WTC11 (cell line): ENCODE measurements around the gene C6orf52. TPM values are rescaled to one million over a fixed set of nuclear protein-coding genes. Genes with fewer than 3 reads are reported as not detected.

Experiments used
- CBFB ChIP-seq: sonication (generic); formaldehyde crosslinking; IDR thresholded peaks from 2 replicates; pipeline ENCODE4 v1.8.1; 2022; ENCODE audit warnings: mild to moderate bottlenecking, low read depth, missing genetic modification reagents
- EMX1 ChIP-seq: fragments of 250-450 bp; sonication (Bioruptor Pico); IDR thresholded peaks from 2 replicates; pipeline ENCODE4 v1.8.0; 2021; ENCODE audit warnings: mild to moderate bottlenecking
- ETV6 ChIP-seq: sonication (generic); formaldehyde crosslinking; IDR thresholded peaks from 2 replicates; pipeline ENCODE4 v1.8.1; 2022; ENCODE audit warnings: mild to moderate bottlenecking, missing genetic modification reagents
- GABPB1 ChIP-seq: sonication (generic); formaldehyde crosslinking; IDR thresholded peaks from 2 replicates; pipeline ENCODE4 v1.8.1; 2023; ENCODE audit warnings: mild to moderate bottlenecking, missing genetic modification reagents
- GTF2I ChIP-seq: fragments of 250-450 bp; sonication (Bioruptor Pico); conservative IDR thresholded peaks from 2 replicates; pipeline ENCODE4 v1.4.0; 2021; ENCODE audit warnings: mild to moderate bottlenecking
- JAZF1 ChIP-seq: fragments of 250-450 bp; sonication (Bioruptor Pico); IDR thresholded peaks from 2 replicates; pipeline ENCODE4 v1.9.0; 2021; ENCODE audit warnings: moderate library complexity, mild to moderate bottlenecking, inconsistent platforms
- JUN ChIP-seq: sonication (generic); formaldehyde crosslinking; IDR thresholded peaks from 2 replicates; pipeline ENCODE4 v1.8.0; 2023; ENCODE audit warnings: mild to moderate bottlenecking, missing genetic modification reagents
- NFYB ChIP-seq: sonication (generic); formaldehyde crosslinking; conservative IDR thresholded peaks from 2 replicates; pipeline ENCODE4 v1.8.0; 2022; ENCODE audit warnings: low read depth, missing genetic modification reagents
- OVOL2 ChIP-seq: fragments of 250-450 bp; sonication (Bioruptor Pico); IDR thresholded peaks from 2 replicates; pipeline ENCODE4 v1.9.0; 2021; ENCODE audit warnings: mild to moderate bottlenecking, borderline replicate concordance
- SOX15 ChIP-seq: fragments of 250-450 bp; sonication (Bioruptor Pico); IDR thresholded peaks from 2 replicates; pipeline ENCODE4 v1.9.0; 2021; ENCODE audit warnings: mild to moderate bottlenecking
- TP53 ChIP-seq: sonication (generic); formaldehyde crosslinking; IDR thresholded peaks from 2 replicates; pipeline ENCODE4 v1.8.1; 2023; ENCODE audit warnings: mild to moderate bottlenecking, missing genetic modification reagents
- ZBTB21 ChIP-seq: sonication (generic); formaldehyde crosslinking; IDR thresholded peaks from 2 replicates; pipeline ENCODE4 v1.8.1; 2023; ENCODE audit warnings: mild to moderate bottlenecking, missing genetic modification reagents, borderline replicate concordance
- ZNF138 ChIP-seq: sonication (generic); formaldehyde crosslinking; conservative IDR thresholded peaks from 2 replicates; pipeline ENCODE4 v1.8.1; 2022; ENCODE audit warnings: mild to moderate bottlenecking, moderate library complexity, missing genetic modification reagents
- ZNF317 ChIP-seq: sonication (generic); formaldehyde crosslinking; IDR thresholded peaks from 2 replicates; pipeline ENCODE4 v1.8.1; 2023; ENCODE audit warnings: low read depth, mild to moderate bottlenecking, moderate library complexity, missing genetic modification reagents, borderline replicate concordance
- total RNA-seq: library from RNA; stranded (reverse); gene quantifications from 3 replicates; pipeline ENCODE4 v1.2.3, GENCODE V29; 2021
- TF ChIP-seq, protein P1 (sequence below): sonication (generic); formaldehyde crosslinking; IDR thresholded peaks from 2 replicates; pipeline ENCODE4 v1.8.1; 2023; ENCODE audit warnings: mild to moderate bottlenecking, missing genetic modification reagents, moderate library complexity
- TF ChIP-seq, protein P2 (sequence below): fragments of 250-450 bp; sonication (Bioruptor Pico); IDR thresholded peaks from 2 replicates; pipeline ENCODE4 v1.8.0; 2021; ENCODE audit warnings: mild to moderate bottlenecking
- TF ChIP-seq, protein P3 (sequence below): sonication (generic); formaldehyde crosslinking; IDR thresholded peaks from 2 replicates; pipeline ENCODE4 v1.8.1; 2022; ENCODE audit warnings: mild to moderate bottlenecking, moderate library complexity, missing genetic modification reagents
- TF ChIP-seq, protein P4 (sequence below): fragments of 250-450 bp; sonication (Bioruptor Pico); conservative IDR thresholded peaks from 2 replicates; pipeline ENCODE4 v1.9.0; 2021; ENCODE audit warnings: mild to moderate bottlenecking
- TF ChIP-seq, protein P5 (sequence below): sonication (generic); formaldehyde crosslinking; IDR thresholded peaks from 2 replicates; pipeline ENCODE4 v1.8.0; 2022; ENCODE audit warnings: mild to moderate bottlenecking, missing genetic modification reagents
- TF ChIP-seq, protein P6 (sequence below): sonication (generic); formaldehyde crosslinking; IDR thresholded peaks from 2 replicates; pipeline ENCODE4 v1.8.0; 2022; ENCODE audit warnings: mild to moderate bottlenecking, missing genetic modification reagents
- TF ChIP-seq, protein P7 (sequence below): sonication (generic); formaldehyde crosslinking; IDR thresholded peaks from 2 replicates; pipeline ENCODE4 v1.8.1; 2022; ENCODE audit warnings: low read depth, missing genetic modification reagents, borderline replicate concordance
- TF ChIP-seq, protein P8 (sequence below): fragments of 250-450 bp; sonication (Bioruptor Pico); IDR thresholded peaks from 2 replicates; pipeline ENCODE4 v2.1.2; 2022; ENCODE audit warnings: mild to moderate bottlenecking, moderate library complexity
- TF ChIP-seq, protein P9 (sequence below): sonication (generic); formaldehyde crosslinking; IDR thresholded peaks from 2 replicates; pipeline ENCODE4 v1.8.1; 2022; ENCODE audit warnings: mild to moderate bottlenecking, missing genetic modification reagents, moderate library complexity, borderline replicate concordance

C6orf52 gene
- total RNA-seq, 1 experiment from 2014 or later: 0.42 TPM

DNA sequence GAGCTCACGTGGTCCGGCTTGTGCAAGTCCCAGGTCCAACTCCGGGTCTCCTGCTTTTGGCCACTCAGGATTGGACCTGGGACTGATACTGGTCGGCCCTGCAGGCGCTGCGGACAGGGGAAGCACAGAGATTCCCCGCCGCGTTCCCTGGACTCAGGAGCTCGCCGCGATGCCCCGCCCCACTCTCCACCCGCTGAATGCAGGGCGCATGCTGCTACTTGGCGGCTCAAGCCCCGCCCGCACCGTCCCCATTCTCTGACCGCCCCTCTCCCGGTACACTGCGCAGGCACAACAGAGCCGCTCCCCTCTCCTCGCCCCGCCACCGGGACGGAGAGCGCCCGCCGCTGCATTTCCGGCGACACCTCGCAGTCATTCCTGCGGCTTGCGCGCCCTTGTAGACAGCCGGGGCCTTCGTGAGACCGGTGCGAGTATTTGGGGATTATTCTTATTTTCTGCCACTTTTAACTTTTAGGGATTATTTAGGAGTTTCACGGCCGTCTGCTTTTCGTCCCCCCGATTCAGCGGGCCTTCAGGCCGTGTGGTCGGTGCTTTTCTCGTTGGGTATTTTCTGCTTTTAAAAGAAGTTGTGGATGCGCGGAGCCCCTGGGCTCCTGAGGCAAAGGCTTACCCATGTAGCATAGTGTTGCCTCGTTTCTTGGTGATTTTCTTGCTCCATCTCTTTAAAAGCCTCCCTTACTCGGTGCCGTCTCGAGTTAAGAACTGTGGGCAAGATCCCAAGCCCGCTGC, 28.6 kb upstream of the C6orf52 start, which contains the start of gene TMEM14C (continued):
- TF ChIP-seq, protein P1, sequence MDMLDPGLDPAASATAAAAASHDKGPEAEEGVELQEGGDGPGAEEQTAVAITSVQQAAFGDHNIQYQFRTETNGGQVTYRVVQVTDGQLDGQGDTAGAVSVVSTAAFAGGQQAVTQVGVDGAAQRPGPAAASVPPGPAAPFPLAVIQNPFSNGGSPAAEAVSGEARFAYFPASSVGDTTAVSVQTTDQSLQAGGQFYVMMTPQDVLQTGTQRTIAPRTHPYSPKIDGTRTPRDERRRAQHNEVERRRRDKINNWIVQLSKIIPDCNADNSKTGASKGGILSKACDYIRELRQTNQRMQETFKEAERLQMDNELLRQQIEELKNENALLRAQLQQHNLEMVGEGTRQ (CRISPR knock-in tag): peak; percentile 87
- TF ChIP-seq, protein P2, sequence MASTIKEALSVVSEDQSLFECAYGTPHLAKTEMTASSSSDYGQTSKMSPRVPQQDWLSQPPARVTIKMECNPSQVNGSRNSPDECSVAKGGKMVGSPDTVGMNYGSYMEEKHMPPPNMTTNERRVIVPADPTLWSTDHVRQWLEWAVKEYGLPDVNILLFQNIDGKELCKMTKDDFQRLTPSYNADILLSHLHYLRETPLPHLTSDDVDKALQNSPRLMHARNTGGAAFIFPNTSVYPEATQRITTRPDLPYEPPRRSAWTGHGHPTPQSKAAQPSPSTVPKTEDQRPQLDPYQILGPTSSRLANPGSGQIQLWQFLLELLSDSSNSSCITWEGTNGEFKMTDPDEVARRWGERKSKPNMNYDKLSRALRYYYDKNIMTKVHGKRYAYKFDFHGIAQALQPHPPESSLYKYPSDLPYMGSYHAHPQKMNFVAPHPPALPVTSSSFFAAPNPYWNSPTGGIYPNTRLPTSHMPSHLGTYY: no peak
- TF ChIP-seq, protein P3, sequence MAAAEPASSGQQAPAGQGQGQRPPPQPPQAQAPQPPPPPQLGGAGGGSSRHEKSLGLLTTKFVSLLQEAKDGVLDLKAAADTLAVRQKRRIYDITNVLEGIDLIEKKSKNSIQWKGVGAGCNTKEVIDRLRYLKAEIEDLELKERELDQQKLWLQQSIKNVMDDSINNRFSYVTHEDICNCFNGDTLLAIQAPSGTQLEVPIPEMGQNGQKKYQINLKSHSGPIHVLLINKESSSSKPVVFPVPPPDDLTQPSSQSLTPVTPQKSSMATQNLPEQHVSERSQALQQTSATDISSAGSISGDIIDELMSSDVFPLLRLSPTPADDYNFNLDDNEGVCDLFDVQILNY (CRISPR knock-in tag): 0 out of 2 replicates have a peak, but pooled peaks have one; percentile 73
- TF ChIP-seq TP53 (CRISPR knock-in tag) (no peak), JUN (CRISPR knock-in tag) (no peak), OVOL2 (CRISPR knock-in tag) (no peak), ZBTB21 (no peak), ZNF138 (CRISPR knock-in tag) (no peak), SOX15 (CRISPR knock-in tag) (no peak), ETV6 (CRISPR knock-in tag) (peak; percentile 92), EMX1 (CRISPR knock-in tag) (no peak), CBFB (CRISPR knock-in tag) (no peak), GABPB1 (CRISPR knock-in tag) (peak; percentile 80), NFYB (CRISPR knock-in tag) (no peak), ZNF317 (CRISPR knock-in tag) (no peak), GTF2I (CRISPR knock-in tag) (no peak), JAZF1 (no peak)
- TF ChIP-seq, protein P4, sequence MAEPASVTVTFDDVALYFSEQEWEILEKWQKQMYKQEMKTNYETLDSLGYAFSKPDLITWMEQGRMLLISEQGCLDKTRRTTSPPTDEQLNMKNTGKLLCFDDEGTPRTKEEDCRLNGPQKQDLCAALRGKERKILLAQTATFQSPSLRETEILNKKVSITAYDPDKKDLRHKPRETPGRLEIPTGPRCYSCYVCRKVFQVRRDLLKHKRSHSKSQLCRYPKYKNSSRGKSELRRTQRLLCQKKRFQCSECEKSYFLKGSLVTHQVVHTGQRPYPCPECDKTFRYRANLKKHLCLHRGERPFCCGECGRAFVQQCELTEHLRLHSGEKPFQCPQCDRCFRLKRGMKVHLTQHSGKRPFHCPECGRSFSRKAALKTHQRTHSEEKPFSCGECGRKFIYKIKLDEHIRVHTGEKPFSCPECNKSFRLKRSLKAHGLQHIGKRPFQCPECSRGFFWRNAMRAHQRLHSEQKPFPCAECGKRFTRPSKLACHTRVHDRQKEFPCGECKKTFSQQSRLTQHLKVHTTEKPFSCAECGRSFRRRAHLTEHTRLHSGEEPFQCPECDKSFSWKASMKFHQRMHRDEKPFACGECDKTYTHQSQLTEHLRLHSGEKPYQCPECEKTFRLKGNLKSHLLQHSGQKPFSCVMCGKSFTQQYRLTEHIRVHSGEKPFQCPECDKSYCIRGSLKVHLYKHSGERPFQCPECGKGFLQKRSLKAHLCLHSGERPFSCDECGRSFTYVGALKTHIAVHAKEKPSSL (CRISPR knock-in tag): no peak
- TF ChIP-seq, protein P5, sequence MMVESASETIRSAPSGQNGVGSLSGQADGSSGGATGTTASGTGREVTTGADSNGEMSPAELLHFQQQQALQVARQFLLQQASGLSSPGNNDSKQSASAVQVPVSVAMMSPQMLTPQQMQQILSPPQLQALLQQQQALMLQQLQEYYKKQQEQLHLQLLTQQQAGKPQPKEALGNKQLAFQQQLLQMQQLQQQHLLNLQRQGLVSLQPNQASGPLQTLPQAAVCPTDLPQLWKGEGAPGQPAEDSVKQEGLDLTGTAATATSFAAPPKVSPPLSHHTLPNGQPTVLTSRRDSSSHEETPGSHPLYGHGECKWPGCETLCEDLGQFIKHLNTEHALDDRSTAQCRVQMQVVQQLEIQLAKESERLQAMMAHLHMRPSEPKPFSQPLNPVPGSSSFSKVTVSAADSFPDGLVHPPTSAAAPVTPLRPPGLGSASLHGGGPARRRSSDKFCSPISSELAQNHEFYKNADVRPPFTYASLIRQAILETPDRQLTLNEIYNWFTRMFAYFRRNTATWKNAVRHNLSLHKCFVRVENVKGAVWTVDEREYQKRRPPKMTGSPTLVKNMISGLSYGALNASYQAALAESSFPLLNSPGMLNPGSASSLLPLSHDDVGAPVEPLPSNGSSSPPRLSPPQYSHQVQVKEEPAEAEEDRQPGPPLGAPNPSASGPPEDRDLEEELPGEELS (CRISPR knock-in tag): peak; percentile 72; the same call in 1 of the 2 replicates
- TF ChIP-seq, protein P6, sequence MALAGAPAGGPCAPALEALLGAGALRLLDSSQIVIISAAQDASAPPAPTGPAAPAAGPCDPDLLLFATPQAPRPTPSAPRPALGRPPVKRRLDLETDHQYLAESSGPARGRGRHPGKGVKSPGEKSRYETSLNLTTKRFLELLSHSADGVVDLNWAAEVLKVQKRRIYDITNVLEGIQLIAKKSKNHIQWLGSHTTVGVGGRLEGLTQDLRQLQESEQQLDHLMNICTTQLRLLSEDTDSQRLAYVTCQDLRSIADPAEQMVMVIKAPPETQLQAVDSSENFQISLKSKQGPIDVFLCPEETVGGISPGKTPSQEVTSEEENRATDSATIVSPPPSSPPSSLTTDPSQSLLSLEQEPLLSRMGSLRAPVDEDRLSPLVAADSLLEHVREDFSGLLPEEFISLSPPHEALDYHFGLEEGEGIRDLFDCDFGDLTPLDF (CRISPR knock-in tag): 0 out of 2 replicates have a peak, but pooled peaks have one; percentile 71
- TF ChIP-seq, protein P7, sequence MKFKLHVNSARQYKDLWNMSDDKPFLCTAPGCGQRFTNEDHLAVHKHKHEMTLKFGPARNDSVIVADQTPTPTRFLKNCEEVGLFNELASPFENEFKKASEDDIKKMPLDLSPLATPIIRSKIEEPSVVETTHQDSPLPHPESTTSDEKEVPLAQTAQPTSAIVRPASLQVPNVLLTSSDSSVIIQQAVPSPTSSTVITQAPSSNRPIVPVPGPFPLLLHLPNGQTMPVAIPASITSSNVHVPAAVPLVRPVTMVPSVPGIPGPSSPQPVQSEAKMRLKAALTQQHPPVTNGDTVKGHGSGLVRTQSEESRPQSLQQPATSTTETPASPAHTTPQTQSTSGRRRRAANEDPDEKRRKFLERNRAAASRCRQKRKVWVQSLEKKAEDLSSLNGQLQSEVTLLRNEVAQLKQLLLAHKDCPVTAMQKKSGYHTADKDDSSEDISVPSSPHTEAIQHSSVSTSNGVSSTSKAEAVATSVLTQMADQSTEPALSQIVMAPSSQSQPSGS (CRISPR knock-in tag): no peak
- TF ChIP-seq, protein P8, sequence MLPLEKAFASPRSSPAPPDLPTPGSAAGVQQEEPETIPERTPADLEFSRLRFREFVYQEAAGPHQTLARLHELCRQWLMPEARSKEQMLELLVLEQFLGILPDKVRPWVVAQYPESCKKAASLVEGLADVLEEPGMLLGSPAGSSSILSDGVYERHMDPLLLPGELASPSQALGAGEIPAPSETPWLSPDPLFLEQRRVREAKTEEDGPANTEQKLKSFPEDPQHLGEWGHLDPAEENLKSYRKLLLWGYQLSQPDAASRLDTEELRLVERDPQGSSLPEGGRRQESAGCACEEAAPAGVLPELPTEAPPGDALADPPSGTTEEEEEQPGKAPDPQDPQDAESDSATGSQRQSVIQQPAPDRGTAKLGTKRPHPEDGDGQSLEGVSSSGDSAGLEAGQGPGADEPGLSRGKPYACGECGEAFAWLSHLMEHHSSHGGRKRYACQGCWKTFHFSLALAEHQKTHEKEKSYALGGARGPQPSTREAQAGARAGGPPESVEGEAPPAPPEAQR (CRISPR knock-in tag): no peak
- TF ChIP-seq, protein P9, sequence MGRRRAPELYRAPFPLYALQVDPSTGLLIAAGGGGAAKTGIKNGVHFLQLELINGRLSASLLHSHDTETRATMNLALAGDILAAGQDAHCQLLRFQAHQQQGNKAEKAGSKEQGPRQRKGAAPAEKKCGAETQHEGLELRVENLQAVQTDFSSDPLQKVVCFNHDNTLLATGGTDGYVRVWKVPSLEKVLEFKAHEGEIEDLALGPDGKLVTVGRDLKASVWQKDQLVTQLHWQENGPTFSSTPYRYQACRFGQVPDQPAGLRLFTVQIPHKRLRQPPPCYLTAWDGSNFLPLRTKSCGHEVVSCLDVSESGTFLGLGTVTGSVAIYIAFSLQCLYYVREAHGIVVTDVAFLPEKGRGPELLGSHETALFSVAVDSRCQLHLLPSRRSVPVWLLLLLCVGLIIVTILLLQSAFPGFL: 0 out of 2 replicates have a peak, but pooled peaks have one; percentile 54
